IMR-90 (cell line): ENCODE measurements around the gene SH3BP4.

ENCODE experiments used
- BHLHE40 ChIP-seq: fragments of 150-350 bp; IDR thresholded peaks from 2 replicates; pipeline ENCODE4 v1.6.1; 2016; ENCODE audit warnings: mild to moderate bottlenecking, low read depth, low read length
- CEBPB ChIP-seq: IDR thresholded peaks from 2 replicates; pipeline ENCODE4 v1.6.1; 2012; ENCODE audit warnings: low read depth, low read length, improper control_type of control experiment
- ELK1 ChIP-seq: fragments of 150-350 bp; IDR thresholded peaks from 2 replicates; pipeline ENCODE4 v1.6.1; 2016; ENCODE audit warnings: low read depth, mild to moderate bottlenecking, low read length, moderate library complexity, borderline replicate concordance
- FOS ChIP-seq: fragments of 150-350 bp; IDR thresholded peaks from 2 replicates; pipeline ENCODE4 v1.6.1; 2016; ENCODE audit warnings: low read depth, low read length
- MAFK ChIP-seq: IDR thresholded peaks from 2 replicates; pipeline ENCODE4 v1.6.1; 2012; ENCODE audit warnings: low read depth, low read length, improper control_type of control experiment
- MAZ ChIP-seq: IDR thresholded peaks from 2 replicates; pipeline ENCODE4 v1.6.1; 2012; ENCODE audit warnings: low read depth, mild to moderate bottlenecking, low read length, improper control_type of control experiment, moderate library complexity, borderline replicate concordance
- MXI1 ChIP-seq: IDR thresholded peaks from 2 replicates; pipeline ENCODE4 v1.6.1; 2012; ENCODE audit warnings: low read depth, mild to moderate bottlenecking, low read length, moderate library complexity, borderline replicate concordance
- POLR2A ChIP-seq: IDR thresholded peaks from 2 replicates; pipeline ENCODE4 v1.6.1; 2012; ENCODE audit warnings: mild to moderate bottlenecking, low read depth, low read length
- RAD21 ChIP-seq: IDR thresholded peaks from 2 replicates; pipeline ENCODE4 v1.6.1; 2012; ENCODE audit warnings: low read length, improper control_type of control experiment
- RCOR1 ChIP-seq: IDR thresholded peaks from 2 replicates; pipeline ENCODE4 v1.6.1; 2012; ENCODE audit warnings: mild to moderate bottlenecking, low read length, improper control_type of control experiment; ENCODE audit not compliant: insufficient replicate concordance
- RFX5 ChIP-seq: IDR thresholded peaks from 2 replicates; pipeline ENCODE4 v1.8.0; 2012; ENCODE audit warnings: low read depth, mild to moderate bottlenecking, low read length, moderate library complexity
- SMC3 ChIP-seq: fragments of 150-350 bp; IDR thresholded peaks from 2 replicates; pipeline ENCODE4 v1.6.1; 2016; ENCODE audit warnings: low read depth, mild to moderate bottlenecking, antibody characterized with exemption, low read length, moderate library complexity
- USF2 ChIP-seq: fragments of 150-350 bp; IDR thresholded peaks from 2 replicates; pipeline ENCODE4 v1.6.1; 2017; ENCODE audit warnings: mild to moderate bottlenecking, antibody characterized with exemption, low read length, low read depth
- TF ChIP-seq, protein P1 (sequence below): conservative IDR thresholded peaks from 2 replicates; pipeline ENCODE4 v1.5.1; 2012; ENCODE audit warnings: mild to moderate bottlenecking, low read depth, low read length, improper control_type of control experiment

DNA sequence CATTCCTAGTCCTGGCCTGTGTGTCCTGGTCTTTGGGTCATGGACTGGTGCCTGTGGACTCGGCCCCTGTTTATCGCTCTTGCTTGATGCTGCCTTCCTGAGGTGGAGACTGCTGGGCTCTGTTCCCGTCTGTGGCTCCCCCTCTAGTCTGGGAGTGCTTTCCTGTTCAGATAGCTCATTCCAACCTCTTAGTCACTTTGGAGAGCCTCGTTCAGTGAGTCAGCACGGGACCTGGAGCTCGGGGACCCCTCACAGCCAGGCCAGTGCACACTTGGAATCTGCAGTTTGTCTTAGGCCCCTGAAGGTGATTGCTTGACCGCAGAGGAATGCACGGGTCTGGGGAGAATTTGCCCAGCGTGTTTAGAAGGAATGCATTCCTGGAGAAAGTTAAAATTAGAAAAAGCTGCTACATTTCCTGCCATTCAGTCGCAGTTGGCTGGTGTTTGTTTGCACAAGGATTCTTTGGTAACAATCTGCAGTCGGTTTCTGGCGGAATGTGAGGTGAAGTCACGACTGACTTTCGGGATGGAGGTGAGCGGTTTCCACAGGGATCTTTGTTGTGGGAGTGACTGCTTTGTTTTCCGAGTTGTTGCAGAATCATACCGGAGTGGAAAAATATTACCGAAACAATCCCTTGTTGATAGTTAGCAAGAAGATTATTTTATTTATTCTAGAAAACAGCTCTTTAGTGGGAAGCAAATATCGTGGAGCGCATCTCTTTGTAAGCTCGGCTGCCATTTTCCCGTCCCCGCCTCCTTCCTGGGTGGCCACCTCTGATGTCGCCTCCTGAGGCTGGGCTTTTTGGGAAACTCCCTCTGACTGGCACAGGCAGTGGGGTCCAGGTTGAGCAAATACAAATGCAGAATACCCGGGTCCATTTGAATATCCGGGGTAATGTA is 29.6 kb downstream of the SH3BP4 start:
- TF ChIP-seq, protein P1, sequence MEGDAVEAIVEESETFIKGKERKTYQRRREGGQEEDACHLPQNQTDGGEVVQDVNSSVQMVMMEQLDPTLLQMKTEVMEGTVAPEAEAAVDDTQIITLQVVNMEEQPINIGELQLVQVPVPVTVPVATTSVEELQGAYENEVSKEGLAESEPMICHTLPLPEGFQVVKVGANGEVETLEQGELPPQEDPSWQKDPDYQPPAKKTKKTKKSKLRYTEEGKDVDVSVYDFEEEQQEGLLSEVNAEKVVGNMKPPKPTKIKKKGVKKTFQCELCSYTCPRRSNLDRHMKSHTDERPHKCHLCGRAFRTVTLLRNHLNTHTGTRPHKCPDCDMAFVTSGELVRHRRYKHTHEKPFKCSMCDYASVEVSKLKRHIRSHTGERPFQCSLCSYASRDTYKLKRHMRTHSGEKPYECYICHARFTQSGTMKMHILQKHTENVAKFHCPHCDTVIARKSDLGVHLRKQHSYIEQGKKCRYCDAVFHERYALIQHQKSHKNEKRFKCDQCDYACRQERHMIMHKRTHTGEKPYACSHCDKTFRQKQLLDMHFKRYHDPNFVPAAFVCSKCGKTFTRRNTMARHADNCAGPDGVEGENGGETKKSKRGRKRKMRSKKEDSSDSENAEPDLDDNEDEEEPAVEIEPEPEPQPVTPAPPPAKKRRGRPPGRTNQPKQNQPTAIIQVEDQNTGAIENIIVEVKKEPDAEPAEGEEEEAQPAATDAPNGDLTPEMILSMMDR: peak; percentile 44
- no peak for TF ChIP-seq RFX5
- peak; percentile 30; the same call in 1 of the 2 replicates for TF ChIP-seq SMC3
- TF ChIP-seq POLR2A: peak; percentile 71
- peak; percentile 46 for TF ChIP-seq RAD21
- no peak for TF ChIP-seq USF2
- peak; percentile 68 for TF ChIP-seq MAZ
- TF ChIP-seq MXI1: no peak
- peak; percentile 93 for TF ChIP-seq FOS
- peak; percentile 81 for TF ChIP-seq CEBPB
- peak; percentile 99 for TF ChIP-seq BHLHE40
- TF ChIP-seq MAFK: peak; percentile 3; the same call in 1 of the 2 replicates
- TF ChIP-seq ELK1: no peak
- peak; percentile 93 for TF ChIP-seq RCOR1
